NAMALWA (cell line): ENCODE results near the gene TEPSIN.
A peak's percentile ranks its signal among the peaks of the same experiment; 100 is the strongest.

ENCODE experiments used
- DNase-seq: peaks from one replicate; pipeline ENCODE4 v3.0.0-alpha.2; 2015; ENCODE audit warnings: low spot score

TEPSIN gene

DNA sequence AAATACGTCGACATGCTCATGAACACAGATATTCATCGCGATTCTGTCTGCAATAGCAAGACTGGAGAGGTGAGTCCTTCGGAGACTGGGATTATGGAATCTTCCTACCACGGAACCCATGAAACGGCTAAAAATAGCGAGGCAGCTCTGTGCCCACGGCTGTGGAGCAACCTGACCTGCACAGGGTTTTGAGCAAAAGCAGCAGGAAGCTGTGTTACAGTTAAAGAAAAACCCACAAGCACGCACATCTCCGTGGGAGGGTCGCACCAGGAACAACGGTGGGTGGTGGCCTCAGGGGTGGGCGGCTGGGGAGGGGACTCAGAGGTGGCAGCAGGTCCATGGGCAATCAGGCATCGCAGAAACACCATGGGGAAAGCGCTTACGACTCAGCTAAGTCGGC is 31.4 kb upstream of the TEPSIN start:
- no peak for DNase-seq

DNA sequence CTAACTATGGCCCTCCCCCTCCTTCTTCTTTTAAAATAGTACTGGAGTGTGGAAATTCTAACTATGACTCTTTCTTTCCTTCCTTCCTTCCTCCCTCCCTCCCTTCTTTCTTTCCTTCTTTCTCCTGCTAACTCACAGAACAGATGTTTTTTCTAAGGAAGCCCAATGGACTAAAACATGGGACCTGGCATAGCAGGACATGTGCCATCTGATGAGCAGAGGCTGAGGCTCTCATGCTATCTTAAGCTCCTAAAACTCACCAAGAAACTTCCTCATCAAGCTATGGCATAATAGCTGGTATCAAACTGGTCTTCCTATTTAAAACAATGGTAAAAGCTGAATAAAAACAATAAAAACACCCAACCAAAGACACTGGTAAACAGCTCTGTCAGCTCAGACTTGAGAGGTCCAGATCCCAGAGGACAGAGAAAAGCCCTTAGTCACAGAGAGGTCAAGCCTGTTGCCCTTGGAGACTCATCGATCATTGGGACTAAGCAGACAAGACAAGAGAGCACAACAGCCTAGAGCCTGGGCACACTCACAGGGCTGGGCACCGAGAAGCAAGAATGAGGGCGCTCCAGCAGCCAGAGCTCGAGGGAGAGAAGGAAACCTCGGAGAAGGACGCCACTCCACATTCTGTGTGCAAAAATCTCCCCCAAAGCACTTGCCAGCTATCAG is 28.7 kb upstream of the TEPSIN start:
- DNase-seq = no peak

DNA sequence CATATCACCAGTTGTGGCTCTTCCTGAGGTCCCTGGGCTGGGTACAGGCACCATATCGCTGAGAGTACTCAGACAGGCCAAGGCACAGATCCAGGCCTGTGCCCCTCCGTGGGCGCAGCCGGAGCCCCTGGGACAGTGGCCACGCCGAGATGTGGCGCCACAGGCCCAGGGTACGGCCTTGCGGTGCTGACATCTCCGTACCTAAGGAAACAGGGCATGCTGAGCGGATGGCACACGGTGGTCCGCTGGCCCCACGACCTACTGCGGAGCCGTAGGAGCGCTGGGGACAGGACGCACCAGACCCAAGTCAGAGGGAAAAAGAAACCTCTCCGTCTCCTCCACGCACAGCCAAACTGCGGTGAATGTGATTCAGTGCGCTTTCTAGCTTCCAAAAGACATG is 26.7 kb upstream of the TEPSIN start:
- no peak for DNase-seq

DNA sequence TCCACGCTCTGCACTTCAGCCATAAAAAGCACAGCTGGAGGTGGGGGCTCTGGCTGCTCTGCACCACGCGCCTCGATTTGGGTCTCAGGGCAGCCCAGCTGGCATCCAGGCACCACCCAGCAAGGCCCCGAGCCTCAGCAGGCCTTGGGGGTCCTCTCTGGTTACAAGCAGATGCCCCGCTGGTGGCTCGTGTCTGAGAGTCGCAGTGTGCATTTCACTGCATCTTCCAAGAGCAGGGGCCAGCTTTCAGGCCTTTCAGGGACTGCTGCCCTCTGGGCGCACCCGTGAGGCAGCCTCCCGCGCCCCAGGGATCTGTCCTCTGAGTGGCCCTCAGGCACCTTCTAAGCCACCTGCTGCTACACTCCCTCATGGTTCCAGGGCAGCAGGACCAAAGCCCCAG is 25.8 kb upstream of the TEPSIN start:
- no peak for DNase-seq

DNA sequence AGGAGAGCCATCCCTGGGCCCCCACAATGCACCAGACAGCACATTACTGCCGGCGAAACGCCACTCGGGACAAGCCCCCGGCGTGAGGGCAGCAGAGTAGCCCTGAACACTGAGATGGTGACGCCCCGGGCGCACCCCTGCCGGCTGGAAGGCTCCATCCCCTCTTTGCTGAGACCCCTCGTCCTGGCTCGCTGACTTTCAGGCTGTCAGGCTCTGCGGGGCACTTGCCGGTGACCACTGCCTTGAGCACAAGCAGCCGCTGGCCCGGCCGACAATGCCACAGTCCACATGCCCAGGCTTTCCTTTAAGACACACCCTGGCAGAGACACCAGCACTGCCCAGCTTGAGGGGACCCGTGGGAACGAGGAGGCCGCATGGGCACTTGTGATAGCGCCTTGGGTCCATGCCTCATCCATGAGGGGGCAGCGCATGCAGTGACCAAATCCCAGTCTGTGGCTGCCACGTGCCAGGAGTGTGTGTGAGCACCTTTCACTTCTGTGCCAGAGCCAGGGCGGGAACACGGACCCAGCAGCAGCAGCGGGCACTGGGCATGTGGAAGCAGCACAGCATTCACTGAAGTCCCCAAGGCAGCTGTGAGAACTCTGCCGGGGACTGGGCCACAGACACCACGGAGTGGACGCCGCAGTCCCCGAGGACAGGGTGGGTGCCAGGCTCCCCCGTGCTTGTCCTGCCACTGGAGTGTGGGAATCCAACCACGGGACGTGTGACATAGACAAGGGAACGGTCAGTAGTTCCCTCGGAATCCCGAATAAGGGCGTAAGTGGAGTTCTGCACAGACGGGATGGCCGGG is 24.7 kb upstream of the TEPSIN start:
- no peak for DNase-seq

DNA sequence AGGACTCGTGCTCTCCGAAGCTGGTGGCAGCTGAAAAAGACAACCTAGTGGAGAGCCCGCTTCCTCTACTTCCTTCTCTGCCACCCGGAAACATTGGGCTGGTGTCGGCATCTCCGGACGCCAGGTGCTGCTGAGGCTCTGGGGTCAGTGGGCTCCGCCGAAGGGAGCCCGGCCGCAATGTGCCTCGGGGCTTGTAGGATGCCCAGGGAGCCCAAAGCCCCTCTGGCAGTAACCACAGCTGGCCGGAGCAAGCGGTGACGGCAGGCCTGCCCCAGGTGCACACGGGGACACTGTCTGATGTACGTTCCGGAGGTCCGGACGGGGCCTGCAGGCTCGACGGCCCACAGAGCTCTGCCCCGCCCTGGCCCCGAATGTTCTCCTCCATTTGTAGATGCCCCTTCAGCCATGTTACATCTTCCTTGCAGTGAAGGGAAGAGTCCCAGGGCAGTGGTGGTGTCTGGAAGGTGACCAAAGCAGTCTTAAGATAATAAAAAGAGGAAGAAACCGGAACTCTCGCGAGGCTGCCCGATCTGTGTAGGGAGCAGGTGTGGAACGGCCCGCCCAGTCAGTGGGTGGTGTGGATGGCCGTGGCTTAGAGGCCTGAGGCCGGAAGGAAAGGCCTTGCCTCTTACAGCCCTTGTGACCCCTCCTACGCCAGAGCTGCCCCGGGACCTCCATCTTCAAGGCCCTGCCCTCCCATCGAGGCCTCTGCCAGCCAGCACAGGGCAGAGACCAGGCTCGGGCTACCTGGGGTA is 22.9 kb upstream of the TEPSIN start:
- DNase-seq = no peak

DNA sequence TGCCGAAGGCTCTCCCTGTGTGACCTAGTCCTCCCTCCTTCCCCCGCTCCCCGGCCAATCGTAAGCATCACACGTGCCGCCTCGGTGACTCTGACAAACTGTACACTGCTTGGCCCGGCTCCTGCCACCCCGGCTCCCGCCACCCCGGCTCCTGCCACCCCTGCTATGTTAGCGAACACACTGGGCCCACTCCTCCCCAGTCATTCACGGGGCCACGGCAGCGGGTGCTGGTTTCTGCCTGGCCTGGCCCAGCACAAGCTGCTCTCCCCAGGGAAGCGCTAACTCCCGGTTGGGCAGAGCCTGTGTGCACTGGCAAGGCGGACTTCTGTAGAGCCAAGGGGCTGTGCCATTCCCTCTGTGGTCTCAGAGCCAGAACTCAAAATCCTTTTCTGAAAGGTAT is 22.2 kb upstream of the TEPSIN start:
- DNase-seq = no peak

DNA sequence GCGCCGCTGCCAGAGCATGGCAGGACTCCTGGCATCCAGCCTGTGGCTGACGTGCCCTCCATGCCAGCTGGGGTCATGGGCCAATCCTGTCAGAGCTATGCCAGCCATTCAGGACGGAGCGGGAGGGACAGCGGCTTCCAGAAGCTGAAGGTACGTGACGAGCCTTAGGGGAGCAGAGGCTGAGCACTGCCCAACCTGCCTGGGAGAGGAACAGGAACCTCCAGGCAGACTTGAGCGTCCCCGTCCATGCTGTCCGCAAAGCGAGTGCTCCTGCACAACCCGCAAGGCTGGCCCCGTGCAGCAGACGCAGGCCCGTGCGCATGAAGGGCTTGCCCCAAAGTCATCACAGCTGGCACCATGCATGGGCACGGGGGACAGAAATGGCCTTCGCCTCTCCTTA is 21.8 kb upstream of the TEPSIN start:
- DNase-seq = no peak

DNA sequence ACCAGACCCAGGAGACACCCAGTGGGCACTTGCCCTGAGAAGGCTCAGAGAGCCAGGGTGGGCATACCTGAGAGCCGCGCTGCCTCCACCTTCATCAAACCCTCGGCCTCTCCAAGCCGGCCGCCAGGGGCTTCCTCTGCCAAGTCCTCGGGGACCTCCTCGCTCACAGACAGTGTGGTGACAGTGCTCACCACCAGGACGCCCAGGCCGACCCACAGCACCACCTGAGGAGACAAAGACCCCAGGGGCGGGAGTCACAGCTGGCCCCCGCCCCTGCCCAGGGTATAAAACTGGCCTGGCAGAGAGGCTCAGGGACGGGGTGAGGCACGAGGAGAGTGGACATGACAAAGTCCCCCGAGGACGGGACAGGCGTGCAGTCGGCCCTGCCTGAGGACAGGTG is 21.3 kb upstream of the TEPSIN start:
- no peak for DNase-seq

DNA sequence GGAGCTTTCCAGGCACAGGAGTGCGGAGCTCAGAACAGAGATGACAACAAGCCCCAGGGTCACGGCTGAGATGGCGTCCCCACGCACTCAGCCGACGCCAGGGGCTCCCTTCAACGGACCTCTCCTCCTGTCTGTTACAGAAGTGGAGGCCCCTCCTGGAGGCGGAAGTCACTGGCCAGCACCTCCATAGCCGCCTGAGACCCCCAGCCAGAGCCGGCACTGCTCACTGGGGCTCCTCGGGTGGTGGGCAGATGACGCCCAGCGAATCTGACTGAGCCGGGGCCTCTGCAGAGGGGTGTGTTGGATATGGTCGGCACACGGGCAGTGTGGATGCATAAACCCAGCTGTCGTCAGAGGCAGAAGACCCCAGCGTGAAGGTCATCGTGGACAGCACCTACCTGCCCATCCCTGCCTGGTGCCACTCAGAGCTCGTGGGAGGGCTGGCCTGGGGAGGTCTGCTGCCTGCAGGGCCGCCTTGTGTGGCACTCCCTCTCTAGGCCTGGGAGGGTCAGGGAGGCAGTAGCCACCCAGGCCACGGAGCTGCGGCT is 20.3 kb upstream of the TEPSIN start:
- no peak for DNase-seq

DNA sequence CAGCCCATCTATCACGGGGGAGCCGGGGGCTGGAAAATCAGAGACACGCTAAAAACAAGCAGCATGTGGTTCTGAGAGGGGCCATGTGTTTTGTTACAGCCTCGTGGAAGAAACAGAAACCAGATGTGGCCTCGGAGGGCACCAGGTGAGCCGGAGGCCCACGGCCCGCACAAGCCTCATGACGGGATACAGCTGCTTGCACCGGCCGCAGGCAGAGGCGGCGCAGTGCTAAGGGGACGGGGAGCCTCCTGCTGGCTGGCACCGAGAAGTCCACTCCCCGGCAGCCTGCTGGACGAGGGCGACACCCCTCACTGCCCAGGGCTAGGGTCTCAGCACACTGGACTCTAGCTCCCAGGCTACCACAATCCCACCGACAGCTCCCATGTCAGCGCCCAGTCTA is 19.4 kb upstream of the TEPSIN start:
- DNase-seq = peak; percentile 75

DNA sequence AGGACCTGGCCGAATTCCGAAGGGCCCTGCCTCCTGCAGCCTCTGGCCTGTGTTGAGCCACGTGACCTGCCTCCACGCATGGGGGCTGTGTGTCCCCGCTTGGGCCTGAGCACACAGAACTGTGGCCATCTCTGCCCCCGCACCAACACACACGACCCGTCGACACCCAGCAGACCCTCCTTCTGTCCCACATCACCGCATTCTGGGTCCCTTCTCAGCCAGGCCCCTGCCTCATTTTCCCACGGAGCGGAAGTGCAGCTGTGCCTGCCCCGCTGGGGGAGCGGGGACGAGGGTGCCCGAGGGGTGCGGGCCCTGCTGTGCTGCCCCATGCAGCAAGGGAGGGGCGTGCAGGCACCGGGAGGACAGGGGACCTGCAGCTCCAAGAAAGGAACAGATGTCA is 18.7 kb upstream of the TEPSIN start:
- no peak for DNase-seq

DNA sequence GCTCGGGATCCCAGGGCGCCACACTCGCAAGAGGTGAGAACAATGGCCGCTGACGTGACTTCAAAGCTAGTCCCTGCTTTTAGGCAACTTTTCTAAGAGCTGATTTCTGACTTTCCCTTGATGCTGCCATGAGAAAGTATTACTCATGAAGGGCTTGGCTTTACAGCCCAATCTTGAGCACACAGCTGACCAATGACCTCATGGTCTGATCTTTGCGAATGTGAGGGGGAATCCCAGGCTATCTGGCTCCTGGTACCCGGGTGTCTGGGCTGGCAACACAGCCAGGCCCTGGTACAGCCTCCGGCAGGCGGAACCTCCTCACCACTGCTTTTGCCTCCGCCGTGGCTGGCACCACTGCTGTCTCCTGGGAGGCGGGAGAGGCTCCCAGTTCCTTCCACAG is 17.8 kb upstream of the TEPSIN start:
- no peak for DNase-seq

DNA sequence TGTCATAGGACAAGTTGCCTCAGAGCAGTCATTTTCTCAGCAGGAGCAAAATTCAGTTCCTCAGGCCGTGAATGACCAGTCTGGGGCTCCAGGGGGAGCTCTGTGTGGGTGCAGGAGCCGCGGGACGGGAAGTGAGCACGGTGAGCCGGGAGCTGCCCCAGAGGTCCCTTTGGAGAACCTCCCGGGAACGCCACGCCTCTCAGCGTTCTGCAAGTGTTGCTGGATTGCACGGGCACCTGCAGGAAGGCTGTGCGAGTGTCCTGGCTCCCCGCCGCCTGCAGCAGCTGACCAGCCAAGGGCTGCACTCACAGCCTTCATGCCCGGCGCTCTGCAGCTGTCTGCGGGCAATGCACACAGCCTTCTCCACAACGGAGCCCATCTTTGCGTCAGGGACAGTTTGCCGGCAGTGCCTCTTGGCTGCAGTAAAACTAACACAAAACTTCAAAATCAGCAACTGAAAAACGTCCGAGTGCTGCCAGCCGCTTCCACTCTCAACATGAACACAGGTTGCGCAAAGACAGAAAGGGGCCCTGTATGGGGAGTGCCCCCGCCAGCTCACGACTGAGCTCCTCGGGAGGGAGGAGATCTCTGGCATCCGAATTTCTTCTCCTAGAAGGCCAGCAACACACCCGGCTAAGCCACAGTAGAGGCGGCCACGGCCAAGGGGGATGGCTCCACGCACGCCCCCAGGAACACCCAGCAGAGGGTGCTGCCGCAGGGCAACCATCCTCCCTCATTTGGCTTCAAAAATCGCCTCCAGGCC is 16.3 kb upstream of the TEPSIN start:
- DNase-seq = no peak

DNA sequence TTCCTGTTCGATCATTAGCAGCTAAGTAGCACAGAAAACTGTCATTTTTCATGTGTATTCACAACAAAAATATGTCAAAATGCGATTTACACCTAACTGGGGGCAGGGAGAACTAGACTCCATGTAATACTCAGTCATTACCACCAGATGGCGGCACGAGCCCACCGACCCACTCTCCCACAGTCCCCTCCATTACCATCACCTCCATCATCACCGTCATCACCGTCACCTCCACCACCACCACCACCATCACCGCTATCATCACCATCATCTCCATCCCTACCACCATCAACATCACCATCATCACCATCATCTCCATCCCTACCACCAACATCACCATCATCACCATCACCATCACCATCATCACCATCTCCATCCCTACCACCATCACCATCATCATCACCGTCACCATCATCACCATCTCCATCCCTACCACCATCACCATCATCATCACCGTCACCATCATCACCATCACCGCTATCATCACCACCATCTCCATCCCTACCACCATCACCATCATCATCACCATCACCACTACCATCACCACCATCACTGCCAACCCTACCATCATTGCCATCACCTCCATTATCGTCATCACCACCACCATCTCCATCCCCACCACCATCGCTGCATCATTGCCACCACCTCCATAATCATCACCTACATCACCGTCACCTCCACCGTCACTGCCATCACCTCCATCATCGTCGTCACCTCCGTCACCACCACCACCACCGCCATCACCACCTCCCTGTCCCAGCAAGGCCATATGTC is 14.7 kb upstream of the TEPSIN start:
- DNase-seq = peak; percentile 63

DNA sequence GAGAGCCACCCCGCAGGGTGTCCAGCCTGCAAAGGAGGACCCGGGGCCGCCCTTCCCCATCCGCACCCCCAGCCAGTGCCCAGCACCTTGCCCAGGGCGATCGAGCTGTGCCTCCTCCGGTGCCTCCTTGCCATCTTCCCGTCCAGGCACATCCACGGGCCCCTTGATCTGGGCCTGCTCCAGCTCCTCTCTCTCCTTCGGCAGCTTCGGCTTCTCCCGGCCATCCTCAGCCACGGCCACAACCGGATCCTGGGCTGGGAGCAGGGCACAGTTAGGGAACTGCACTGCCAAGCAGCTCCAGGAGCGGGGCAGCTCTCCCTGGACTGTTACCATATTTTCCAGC is 14.1 kb upstream of the TEPSIN start:
- DNase-seq = no peak

DNA sequence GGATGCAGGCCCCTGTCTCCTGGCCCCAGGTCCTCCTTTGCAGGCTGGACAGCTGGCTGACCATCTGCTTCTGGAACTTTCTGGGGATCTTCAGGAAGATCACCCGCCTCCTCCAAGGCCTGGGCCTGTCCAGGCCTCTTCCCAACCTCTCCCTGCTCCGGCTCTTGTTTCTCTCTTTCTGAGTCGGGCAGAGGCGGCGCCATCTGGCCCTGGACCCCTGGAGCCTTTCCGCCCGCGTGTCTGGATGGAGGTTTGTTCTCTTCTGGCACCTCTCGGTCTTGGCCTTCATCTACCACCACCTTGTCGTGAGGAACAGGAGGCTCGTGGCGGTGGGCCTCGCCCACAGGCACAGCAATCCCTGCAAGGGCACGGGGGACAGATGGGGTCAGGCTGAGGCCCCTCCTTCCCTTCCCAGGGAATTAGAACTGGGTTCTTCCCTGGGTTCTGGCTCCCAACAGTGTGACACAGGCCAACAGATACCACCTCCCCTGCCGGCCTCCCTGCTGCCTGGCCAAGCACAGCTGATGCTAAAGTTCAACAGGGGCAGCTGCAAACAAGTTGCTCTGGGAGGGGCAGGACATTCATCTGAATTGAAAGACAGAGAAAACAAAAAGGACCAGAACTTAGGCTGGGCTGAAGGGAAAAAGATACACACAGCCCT is 13.6 kb upstream of the TEPSIN start:
- no peak for DNase-seq

DNA sequence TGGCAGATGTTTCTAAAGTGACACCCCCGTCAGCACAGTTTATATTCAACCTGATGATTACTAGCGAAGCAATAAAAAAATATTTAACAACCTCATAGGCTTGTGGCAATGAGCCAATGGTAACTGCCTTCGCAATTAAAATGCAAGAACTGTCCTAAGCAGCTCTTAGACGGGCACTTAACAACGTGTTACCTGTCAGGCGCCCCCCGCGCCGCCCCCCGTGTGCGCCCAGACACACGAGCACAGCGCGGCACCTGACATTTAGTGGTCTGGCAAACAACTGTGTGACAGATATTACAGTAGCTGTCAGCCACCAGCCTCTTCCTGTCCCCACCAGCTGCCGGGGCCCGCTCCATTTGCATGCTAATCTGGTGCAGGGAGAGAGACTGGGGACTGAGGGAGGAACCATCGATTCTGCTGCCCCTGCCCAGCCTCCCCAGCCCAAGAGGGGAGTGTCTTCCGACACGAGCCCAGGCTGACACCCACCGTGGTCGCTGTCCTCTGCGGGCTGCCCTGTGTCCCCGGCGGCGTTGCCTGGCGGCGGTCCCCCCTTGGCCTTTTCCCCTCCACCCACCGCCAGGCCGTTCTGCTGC is 12.9 kb upstream of the TEPSIN start:
- DNase-seq = peak; percentile 91

DNA sequence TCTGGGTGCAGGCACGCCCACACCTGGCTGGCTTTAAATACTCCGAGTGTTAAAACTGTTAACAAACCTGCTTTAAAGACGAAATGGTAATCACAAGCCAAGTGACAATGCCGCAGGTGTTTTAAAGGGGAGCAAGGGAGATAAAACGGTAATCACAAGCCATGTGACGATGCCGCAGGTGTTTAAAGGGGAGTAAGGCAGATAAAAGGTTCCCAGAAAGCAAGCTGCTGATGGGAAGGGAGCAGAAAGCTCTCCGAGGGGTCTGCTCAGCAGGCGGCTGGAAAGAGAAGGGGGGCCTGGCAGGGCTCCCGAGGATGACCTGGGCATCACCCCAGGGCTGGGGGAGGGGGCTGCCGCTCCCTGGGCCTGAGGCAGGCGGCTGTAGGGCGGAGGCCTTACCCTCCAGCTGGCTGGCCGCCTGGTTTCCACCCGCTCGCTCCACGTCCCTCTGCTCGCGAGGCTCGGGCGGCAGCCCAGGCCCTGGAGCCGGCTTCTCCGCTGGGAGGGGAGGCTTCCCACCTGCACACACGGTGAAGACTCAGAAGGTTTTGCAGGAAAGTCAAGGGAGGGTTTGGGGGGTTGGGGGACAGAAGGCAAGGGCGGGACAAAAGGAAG is 12.3 kb upstream of the TEPSIN start:
- peak; percentile 80 for DNase-seq
